ENCODE data around the gene IER5. TPM values are rescaled to one million over a fixed set of nuclear protein-coding genes. Genes with fewer than 3 reads are reported as not detected.

Gene IER5
- total RNA-seq, 2 donors from 2014 or later = 13.8 to 19.8 TPM

DNA sequence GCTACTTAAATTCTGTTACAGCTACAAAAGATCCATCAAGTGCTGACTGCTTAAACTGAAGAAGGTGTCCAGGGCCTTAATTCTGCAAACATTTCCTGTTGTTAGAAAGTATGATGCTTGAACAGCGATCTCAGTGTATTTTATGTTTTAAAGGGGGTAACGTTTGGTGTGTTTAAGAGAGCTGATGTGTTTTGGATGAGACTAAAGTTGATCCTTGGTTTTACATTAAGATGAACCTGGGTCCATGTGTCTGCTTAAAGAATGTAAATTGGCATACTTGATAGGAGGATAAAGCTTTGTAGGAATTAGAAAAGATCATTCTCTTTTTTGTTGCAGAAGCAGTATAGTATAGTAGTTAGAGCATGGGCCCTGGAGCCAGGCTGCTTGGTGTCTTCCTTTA is 3.6 kb downstream of the IER5 start:
- ATAC-seq = no peak
- no peak for DNase-seq
- intact Hi-C loops (cut with DNase I, micrococcal nuclease) = no loop called here

GRCh38 chr1:181092883-181093458 is 4.5 kb downstream of the IER5 start:
- intact Hi-C loops (cut with DNase I, micrococcal nuclease) = no loop called here
- ATAC-seq (peak; percentile 35), DNase-seq (no peak)

DNA sequence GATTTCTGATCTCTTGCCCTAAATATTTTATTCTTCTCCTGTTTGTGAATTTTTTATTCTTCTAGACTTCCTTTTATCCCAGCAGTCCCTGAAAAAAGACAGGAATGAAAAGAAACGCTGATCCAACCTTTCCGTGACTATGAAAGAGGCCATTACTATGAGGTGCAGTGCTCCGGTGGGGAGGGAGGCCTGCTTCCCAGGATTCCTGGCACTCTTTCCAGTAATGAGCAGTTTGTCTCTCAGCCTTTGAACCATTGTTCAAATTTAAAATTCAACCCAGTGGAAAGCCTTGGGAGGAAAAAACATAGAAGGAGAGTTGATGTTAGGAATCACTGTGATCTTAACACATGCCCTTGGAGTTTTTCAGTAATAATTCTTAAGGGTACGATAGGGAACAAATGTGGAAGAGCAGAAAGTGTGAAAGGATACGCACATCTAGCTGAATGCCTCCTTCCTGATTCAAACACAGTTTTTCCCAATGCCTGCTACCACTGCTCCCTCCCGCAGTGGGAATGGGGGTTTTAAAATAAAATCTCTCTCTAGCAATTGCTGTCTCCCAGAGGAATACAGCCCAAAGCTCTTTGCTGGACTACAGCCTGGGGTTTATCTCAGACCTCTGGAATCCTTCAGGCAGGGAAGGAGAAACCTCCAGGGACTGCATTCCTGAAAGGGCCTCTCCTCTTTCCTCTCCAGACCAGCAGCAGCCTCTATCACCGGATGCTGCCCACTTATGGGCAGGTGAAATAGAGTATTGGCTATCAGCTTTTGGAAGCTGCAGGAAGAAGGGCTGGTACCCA is 6.1 kb downstream of the IER5 start:
- intact Hi-C loops (cut with DNase I, micrococcal nuclease) = no loop called here
- no peak for ATAC-seq
- DNase-seq = no peak

- intact Hi-C loops (cut with DNase I, micrococcal nuclease) = no loop called here
- ATAC-seq (no peak), DNase-seq (no peak)
These were observed 6.8 kb downstream of the IER5 start for GRCh38 chr1:181095260-181095659.

DNA sequence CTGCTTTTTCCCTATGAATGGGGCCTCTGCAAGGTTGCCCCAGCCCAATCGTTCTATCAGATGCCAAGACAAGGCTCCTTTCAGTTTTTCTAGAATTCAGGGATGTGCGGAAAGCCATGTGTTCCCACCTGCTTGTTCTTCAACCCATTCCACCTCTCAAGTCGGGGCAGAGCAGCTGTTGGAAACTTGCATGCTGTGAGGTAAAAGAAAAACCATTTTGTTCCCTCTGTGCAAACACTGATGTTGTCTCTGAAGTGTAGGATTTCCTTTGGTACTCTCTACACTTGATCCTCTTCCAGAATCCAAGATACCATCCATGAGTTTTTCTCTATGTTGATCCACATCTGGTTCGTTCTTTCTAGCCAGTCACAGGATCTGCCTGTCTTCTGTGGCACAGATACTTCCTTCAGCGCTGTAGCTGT is 7.3 kb downstream of the IER5 start:
- intact Hi-C loops (cut with DNase I, micrococcal nuclease) = no loop called here
- DNase-seq (no peak), ATAC-seq (no peak)

GRCh38 chr1:181097242-181097641 is 8.7 kb downstream of the IER5 start:
- intact Hi-C loops (cut with DNase I, micrococcal nuclease) = no loop called here
- ATAC-seq (no peak), DNase-seq (no peak)

DNA sequence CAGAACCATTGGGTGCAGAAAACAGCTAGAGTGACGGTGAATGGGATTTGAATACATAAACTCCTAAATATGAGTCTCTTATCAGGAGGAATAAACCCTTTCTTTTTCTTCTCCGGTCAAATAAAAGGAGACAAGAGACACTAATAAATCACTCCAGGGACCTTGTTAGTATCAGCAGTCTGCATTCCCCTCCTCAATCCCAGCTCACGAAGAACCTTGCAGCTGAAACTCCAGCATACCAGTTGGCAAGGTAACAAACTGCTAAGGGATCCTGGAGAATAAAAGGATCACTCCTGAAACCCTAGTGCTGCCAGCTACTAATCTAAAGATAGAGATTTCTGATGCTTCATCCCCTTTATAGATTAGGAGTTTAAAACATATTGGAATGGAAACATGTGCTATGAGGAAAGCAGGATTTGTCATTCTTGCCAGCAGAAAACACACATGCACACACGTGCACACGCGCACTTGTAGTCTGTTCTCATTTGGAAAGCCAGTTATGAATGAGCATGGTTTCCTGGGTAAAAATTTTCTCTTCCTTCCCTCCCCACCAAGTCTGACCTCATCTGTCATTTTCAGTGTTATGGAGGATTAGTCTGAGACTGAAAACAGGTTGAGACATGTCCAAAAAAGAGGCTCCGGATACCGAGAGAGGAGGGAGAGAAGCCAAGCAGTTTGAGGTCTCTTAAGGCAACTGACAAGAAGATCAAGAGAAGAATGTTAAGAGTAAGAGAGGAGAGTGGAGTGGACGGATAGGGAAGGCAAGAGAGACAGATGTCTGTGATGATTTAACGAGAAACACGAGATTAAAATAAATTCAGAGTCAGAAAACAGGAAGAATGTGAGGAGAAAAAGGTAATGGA is 10.9 kb downstream of the IER5 start:
- intact Hi-C loops (cut with DNase I, micrococcal nuclease) = no loop called here
- no peak for ATAC-seq
- no peak for DNase-seq

GRCh38 chr1:181100015-181100905 is 11.8 kb downstream of the IER5 start:
- ATAC-seq (no peak), DNase-seq (no peak)
- intact Hi-C loops (cut with DNase I, micrococcal nuclease) = no loop called here

- intact Hi-C loops (cut with DNase I, micrococcal nuclease) = no loop called here
These were observed 12.4 kb downstream of the IER5 start for GRCh38 chr1:181100934-181101333.

DNA sequence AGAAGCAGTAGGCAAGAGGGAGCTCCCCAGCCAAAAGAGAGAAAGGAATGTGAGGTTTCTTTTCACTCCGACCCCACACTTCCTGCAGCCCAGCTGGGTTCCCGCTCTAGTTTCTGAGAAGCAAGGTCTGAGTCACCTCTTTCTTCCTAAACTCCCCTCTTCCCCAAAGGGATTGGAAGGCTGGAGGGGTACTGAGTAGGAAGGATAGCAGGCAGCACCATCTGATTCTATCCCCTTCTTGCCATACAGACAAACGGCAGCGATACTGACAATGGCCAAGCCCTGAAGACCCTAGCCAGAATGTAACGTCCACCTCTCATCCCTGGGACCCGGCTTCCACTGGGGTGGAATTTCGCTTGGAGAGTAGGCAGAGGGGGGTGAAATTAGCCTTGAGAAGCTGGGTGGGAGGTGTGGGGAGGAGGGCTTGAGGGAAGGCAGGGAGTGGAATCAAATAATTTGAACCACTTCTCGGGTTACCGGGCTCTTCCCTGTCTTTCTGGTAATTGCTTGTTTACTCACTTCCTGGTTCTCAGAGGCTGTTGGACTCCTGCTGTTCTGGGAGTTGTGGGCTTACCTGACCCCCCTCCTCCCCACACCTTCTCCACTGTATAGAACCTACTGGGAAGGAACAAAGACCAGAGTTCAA is 13.2 kb downstream of the IER5 start:
- ATAC-seq = no peak
- intact Hi-C loops (cut with DNase I, micrococcal nuclease) = no loop called here
- no peak for DNase-seq

More at GRCh38 chr1:181100934-181101333, 12.4 kb downstream of the IER5 start:
- ATAC-seq (no peak), DNase-seq (no peak)

DNA sequence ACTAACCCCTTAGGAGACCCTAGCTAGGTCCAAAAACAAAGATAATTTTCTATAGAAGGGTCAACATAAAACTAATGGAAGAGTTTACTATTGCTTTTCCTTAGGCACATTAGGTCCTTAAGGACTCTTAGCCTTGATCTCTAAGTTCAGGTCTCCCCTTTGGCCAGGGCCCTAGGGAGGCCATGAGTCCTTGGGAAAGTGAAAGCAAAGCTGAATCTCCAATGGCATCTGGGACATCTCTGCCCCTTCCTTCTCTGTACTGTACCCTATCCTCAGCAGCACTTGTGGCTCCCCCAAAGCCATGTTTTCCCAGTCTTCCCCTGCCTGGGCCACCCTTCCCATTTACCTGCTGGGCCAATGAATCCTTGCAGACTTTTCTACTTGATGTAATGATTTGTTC is 14.3 kb downstream of the IER5 start:
- DNase-seq (no peak), ATAC-seq (no peak)
- intact Hi-C loops (cut with DNase I, micrococcal nuclease) = no loop called here

GRCh38 chr1:181103399-181103798 is 14.9 kb downstream of the IER5 start:
- intact Hi-C loops (cut with DNase I, micrococcal nuclease) = no loop called here
- ATAC-seq (no peak), DNase-seq (no peak)

DNA sequence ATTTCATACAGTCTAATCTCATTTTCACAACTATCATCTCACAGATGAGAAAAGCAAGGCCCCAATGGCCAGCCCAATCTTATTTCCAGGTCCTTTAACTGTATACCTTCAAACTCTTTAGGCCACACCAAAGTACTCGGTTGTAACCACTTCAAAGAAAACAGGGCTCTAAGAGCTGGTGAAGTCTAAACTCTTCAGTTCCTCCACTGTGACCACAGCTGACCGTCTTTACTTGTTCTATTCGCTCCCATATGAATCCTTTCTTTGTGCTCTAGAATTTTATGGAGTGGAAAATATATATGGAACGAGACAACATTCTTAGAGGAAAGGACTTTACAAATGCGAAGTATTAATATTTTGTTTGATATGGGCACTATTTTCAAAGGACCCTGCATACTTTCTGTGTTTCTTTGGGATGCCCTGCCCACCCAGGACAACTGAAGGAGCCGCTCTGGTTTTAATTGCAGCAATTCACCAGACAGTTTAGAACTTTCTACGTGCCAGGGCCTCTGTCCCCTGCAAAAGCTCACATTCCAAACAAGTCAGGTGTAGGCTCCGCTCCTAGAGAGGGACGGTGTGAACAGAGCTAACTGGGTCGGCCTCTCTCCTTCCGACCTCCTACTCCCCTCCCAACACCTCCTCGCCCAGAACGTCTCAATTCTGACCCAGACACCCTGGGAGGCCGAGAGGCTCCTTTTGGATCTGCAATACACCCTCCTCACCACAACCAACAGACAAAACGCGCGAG is 15.7 kb downstream of the IER5 start:
- intact Hi-C loops (cut with DNase I, micrococcal nuclease) = no loop called here
- DNase-seq (no peak), ATAC-seq (peak; percentile 34)

- ATAC-seq (no peak), DNase-seq (peak in 1 of 2 donors; percentile 71)
These were observed 16.3 kb downstream of the IER5 start for GRCh38 chr1:181104790-181105133.

DNA sequence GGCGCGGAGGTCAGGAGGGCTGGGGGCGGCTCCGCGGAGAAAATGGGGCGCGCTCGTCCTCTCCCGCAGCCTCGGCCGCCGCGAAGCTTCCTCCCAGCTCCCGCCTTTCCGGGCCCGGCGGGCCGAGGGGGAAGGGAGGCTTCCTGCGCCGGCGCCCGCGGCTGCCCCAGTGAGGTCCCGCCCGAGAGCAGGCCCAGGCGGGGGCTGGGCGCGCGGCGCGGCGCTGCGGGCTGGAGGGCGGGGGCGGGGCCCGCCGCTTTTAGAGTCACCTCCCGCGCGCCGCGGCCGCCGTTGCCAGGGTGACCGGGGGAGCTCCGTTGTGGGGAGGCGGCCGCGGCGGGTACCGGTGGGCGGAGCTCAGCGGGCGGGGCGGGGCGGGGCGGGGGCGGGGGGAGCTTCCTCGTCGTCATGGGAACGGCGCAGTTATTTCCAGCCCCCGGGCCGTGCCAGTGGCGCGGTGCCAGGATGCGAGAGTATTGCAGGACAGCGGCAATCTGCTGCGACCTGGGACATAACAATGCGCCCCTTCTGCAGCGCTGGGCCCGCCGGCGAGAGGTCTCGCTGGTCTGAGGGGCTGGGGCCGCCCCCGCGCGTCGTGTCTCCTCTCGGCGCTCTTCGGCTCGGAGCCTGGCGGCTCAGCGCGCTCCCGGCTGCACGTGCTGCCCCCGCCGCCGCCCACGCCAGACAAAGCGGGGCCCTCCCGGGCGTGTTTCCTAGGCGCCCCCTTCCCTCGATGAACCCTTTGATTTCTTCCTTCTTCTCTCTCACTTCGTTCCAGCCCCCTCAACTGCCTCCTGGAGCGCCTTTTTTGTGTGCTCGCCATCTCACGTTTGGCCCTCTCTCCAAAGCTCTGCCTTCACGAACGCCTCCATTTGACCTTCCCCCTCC is 16.9 kb downstream of the IER5 start:
- DNase-seq (peak; percentile 96), ATAC-seq (peak; percentile 91)
- intact Hi-C loops (cut with DNase I, micrococcal nuclease) = no loop called here

More at GRCh38 chr1:181104790-181105133, 16.3 kb downstream of the IER5 start:
- intact Hi-C loops (cut with DNase I, micrococcal nuclease) = no loop called here

- intact Hi-C loops (cut with DNase I, micrococcal nuclease) = no loop called here
- DNase-seq (no peak), ATAC-seq (no peak)
These were observed 17.5 kb downstream of the IER5 start for GRCh38 chr1:181106022-181106312.

- intact Hi-C loops (cut with DNase I, micrococcal nuclease) = no loop called here
- ATAC-seq = no peak
These were observed 18.0 kb downstream of the IER5 start for GRCh38 chr1:181106479-181106878.

More at GRCh38 chr1:181106479-181106878, 18.0 kb downstream of the IER5 start:
- no peak for DNase-seq
